Nephron progenitor cell (in vitro differentiated cells): ENCODE results near the gene CCDC57.
A peak's percentile ranks its signal among the peaks of the same experiment; 100 is the strongest.
"Not testable (repeated sequence)": the region's sequence is repeated elsewhere in the genome, so short reads cannot be mapped to it uniquely, and the experiment has no call there.

Source experiments
- DNase-seq: peaks from one replicate; pipeline ENCODE4 v3.0.0; 2021
- H3K27ac Mint-ChIP-seq: 2 replicates; pipeline ENCODE4 v1.8.0; 2021; ENCODE audit warnings: mild to moderate bottlenecking, moderate library complexity, mixed read lengths
- H3K27me3 Mint-ChIP-seq: 2 replicates; pipeline ENCODE4 v1.8.0; 2021; ENCODE audit warnings: mild to moderate bottlenecking, low read depth, mixed read lengths; ENCODE audit not compliant: poor library complexity
- H3K36me3 Mint-ChIP-seq: 2 replicates; pipeline ENCODE4 v1.8.0; 2021; ENCODE audit warnings: low read depth, mixed read lengths
- H3K4me1 Mint-ChIP-seq: 2 replicates; pipeline ENCODE4 v1.8.0; 2021; ENCODE audit warnings: mixed read lengths
- H3K4me3 Mint-ChIP-seq: 2 replicates; pipeline ENCODE4 v1.8.0; 2021; ENCODE audit warnings: mild to moderate bottlenecking, moderate library complexity, mixed read lengths
- H3K9me3 Mint-ChIP-seq: 2 replicates; pipeline ENCODE4 v1.8.0; 2021; ENCODE audit warnings: mild to moderate bottlenecking, moderate library complexity, mixed read lengths
- TF ChIP-seq, protein P1 (sequence below): fragments of 200-600 bp; sonication (generic); IDR thresholded peaks from 2 replicates; pipeline ENCODE4 v1.5.0; 2021; ENCODE audit warnings: antibody characterized with exemption

Gene CCDC57

DNA sequence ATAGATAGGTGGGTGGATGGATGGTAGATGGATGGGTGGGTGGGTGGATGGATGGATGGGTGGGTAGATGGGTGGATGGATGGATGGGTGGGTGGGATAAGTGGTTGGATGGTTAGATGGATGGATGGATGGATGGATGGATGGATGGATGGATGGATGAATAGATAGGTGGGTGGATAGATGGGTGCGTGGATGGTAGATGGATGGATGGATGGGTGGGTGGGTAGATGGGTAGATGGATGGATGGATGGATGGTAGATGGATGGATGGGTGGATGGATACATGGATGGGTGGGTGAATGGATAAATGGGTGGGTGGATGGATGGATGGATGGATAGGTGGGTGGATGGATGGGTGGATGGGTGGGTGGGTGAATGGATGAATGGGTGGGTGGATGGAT, 64.6 kb downstream of the CCDC57 start:
- Mint-ChIP-seq H3K27me3 (no peaks in the 10 kb centered on the region), H3K27ac (no peak overlapping the region), H3K4me3 (no peak overlapping the region), H3K4me1 (peaks cover 5% of the 10 kb centered on the region), H3K9me3 (peaks cover 14% of the 10 kb centered on the region), H3K36me3 (peaks cover 36% of the 10 kb centered on the region)
- TF ChIP-seq, protein P1, sequence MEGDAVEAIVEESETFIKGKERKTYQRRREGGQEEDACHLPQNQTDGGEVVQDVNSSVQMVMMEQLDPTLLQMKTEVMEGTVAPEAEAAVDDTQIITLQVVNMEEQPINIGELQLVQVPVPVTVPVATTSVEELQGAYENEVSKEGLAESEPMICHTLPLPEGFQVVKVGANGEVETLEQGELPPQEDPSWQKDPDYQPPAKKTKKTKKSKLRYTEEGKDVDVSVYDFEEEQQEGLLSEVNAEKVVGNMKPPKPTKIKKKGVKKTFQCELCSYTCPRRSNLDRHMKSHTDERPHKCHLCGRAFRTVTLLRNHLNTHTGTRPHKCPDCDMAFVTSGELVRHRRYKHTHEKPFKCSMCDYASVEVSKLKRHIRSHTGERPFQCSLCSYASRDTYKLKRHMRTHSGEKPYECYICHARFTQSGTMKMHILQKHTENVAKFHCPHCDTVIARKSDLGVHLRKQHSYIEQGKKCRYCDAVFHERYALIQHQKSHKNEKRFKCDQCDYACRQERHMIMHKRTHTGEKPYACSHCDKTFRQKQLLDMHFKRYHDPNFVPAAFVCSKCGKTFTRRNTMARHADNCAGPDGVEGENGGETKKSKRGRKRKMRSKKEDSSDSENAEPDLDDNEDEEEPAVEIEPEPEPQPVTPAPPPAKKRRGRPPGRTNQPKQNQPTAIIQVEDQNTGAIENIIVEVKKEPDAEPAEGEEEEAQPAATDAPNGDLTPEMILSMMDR: no peak
- DNase-seq: no peak

DNA sequence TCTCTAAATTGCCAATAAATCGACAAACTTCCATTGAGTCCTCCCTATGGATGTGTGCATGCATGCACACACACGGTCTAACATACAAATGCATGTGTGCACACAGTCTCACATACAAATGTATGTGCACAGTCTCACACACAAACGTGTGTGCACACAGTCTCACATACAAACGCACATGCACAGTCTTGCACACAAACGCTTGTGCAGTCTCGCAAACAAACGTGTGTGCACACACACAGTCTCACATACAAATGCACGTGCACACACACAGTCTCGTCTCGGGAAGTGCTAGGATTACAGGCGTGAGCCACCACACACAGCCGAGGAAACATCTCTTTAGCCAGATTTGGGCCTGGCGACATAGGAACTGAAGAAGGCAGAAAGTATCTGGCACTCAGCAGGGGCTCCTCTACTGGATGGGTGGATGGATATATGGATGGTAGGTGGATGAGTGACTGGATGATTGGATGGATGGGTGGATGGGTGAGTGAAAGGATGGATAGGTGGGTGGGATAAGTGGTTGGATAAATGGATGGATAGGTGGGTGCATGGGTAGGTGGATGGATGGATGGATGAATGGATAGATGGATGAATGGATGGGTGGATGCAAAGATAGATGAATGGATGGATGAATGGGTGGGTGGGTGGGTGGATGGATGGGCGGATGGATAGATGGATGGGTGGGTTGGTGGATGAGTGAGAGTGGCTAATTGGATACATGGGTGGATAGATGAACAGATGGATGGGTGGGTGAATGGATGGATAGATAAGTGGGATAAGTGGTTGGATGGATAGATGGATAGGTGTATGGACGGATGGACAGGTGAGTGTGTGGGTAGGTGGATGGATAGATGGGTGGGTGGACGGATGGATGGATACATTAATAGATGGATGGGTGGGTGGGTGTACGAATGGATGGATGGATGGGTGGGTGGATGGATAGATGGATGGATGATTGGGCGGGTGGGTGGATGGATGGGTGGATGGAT, 65.7 kb downstream of the CCDC57 start:
- TF ChIP-seq, protein P1: no peak
- Mint-ChIP-seq H3K27me3 (no peaks in the 10 kb centered on the region), H3K4me1 (peaks cover 10% of the 10 kb centered on the region), H3K36me3 (peaks cover 37% of the 10 kb centered on the region), H3K4me3 (no peak overlapping the region), H3K27ac (no peak overlapping the region), H3K9me3 (peaks cover 14% of the 10 kb centered on the region)
- no peak for DNase-seq

DNA sequence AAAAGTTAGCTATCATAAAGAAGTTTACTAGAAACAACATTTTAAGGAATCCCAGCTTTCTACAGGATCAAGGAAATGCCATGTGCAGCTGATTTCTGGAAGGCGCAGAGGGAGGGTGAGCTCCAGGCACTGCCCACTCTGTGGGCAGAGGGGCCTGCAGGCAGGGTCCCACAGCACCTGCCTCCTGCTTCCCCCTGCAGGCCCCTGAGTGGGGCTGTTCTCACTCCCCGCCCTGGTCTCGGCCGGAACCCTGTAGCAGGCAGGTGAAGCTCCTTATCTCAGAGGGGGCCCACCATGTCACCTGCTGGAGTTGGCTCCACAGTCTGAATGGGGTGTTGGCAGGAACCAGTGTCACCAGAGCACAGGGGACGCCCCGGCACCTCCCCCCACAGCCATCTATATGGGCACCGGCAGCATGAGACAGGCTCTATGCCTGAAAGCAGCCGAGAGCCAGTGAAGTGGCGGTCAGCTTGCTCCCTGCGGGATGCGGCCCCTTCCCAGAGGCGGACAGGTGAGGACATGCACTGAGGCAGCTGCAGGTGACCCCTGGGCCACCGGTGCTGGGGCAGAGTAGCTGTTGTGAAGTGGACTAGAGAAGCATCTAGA, 67.0 kb downstream of the CCDC57 start:
- Mint-ChIP-seq H3K27ac (no peak overlapping the region), H3K4me3 (no peak overlapping the region)

DNA sequence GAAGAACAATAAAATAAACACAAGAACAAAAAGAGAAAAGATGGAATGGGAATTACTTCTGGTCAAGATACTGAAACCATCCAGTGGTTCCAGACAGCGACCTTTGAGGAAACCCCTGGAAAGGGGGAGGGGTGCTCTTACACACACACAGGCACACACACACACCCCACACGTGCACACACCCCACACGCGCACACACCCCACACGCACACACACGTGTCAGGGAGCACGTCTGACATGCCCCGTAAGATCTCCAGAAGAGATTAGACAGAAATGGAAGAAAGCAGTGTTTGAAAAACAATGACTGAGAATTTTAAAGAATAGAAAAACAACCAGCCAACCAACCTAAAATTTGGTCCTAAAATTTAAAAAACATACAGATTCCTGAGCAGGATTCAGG, 69.3 kb downstream of the CCDC57 start:
- TF ChIP-seq, protein P1: no peak
- Mint-ChIP-seq H3K27me3 (no peaks in the 10 kb centered on the region), H3K9me3 (peaks cover 4% of the 10 kb centered on the region), H3K27ac (peak overlapping the region; percentile 30), H3K4me3 (no peak overlapping the region), H3K36me3 (peaks cover 42% of the 10 kb centered on the region), H3K4me1 (peaks cover 37% of the 10 kb centered on the region)
- no peak for DNase-seq

More for the DNA sequence above, 67.0 kb downstream of the CCDC57 start:
- TF ChIP-seq, protein P1: no peak
- DNase-seq: no peak
- H3K4me1 Mint-ChIP-seq: peaks cover 17% of the 10 kb centered on the region
- peaks cover 10% of the 10 kb centered on the region for H3K9me3 Mint-ChIP-seq
- H3K27me3 Mint-ChIP-seq: no peaks in the 10 kb centered on the region
- H3K36me3 Mint-ChIP-seq: peaks cover 33% of the 10 kb centered on the region

DNA sequence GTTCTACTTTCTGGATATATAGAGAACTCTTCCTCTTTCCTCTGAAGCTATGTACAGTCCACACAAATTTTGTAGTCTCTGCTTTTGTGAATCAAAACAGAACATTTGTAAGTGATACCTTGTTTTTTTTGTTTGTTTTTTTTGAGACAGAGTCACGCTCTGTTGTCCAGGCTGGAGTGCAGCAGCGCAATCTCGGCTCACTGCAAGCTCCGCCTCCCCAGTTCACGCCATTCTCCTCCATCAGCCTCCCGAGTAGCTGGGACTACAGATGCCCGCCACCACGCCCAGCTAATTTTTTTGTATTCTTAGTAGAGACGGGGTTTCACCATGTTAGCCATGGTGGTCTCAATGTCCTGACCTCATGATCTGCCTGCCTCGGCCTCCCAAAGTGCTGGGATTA, 72.7 kb downstream of the CCDC57 start:
- H3K4me3 Mint-ChIP-seq, DNase-seq, H3K9me3 Mint-ChIP-seq, H3K27me3 Mint-ChIP-seq, H3K27ac Mint-ChIP-seq: not testable (repeated sequence)
- H3K36me3 Mint-ChIP-seq: peaks cover 32% of the 10 kb centered on the region
- peaks cover 39% of the 10 kb centered on the region for H3K4me1 Mint-ChIP-seq

DNA sequence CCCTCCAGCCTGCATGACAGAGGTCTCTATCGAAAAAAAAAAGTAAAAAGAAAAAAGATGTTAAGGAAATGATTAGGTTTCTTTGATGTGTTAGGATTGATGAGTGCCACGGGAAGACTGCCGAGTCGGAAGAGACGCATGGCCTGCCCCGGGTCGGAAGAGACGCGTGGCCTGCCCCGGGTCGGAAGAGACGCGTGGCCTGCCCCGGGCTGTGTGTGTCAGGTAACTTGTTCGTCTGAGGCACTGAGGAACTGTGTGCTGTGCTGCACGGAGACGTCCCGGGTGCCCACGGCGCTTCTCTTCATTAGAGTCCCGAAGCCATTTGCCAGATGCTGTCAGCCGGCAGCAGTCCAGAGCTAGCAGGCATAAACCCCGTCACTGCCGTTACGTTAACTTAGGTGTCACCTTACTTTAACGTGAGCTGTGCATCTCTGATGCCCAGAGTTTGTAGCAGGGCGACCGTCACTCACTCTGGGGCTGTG, 74.1 kb downstream of the CCDC57 start:
- H3K9me3 Mint-ChIP-seq: no peaks in the 10 kb centered on the region
- TF ChIP-seq, protein P1: no peak
- H3K4me1 Mint-ChIP-seq: peaks cover 46% of the 10 kb centered on the region
- peaks cover 32% of the 10 kb centered on the region for H3K36me3 Mint-ChIP-seq
- H3K4me3 Mint-ChIP-seq: no peak overlapping the region
- no peak for DNase-seq
- no peak overlapping the region for H3K27ac Mint-ChIP-seq
- peaks cover 3% of the 10 kb centered on the region for H3K27me3 Mint-ChIP-seq
